ENCODE measurements around the gene OGDH.

- TF ChIP-seq POLR2A (IDR thresholded peaks at IDR 0.05; ENCODE audit: extremely low read depth, insufficient read length) (no peak), MYC (IDR thresholded peaks at IDR 0.05; ENCODE audit: low read depth, low read length) (no peak)
- TF ChIP-seq, protein P1, sequence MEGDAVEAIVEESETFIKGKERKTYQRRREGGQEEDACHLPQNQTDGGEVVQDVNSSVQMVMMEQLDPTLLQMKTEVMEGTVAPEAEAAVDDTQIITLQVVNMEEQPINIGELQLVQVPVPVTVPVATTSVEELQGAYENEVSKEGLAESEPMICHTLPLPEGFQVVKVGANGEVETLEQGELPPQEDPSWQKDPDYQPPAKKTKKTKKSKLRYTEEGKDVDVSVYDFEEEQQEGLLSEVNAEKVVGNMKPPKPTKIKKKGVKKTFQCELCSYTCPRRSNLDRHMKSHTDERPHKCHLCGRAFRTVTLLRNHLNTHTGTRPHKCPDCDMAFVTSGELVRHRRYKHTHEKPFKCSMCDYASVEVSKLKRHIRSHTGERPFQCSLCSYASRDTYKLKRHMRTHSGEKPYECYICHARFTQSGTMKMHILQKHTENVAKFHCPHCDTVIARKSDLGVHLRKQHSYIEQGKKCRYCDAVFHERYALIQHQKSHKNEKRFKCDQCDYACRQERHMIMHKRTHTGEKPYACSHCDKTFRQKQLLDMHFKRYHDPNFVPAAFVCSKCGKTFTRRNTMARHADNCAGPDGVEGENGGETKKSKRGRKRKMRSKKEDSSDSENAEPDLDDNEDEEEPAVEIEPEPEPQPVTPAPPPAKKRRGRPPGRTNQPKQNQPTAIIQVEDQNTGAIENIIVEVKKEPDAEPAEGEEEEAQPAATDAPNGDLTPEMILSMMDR (IDR thresholded peaks at IDR 0.05; ENCODE audit: low read depth, low read length), result no peak
Observed at GRCh38 chr7:44621750-44622103, 15.3 kb downstream of the OGDH start.
